GM18909 (cell line): ENCODE results near the gene FAM161A.
"Not testable (repeated sequence)": the region's sequence is repeated elsewhere in the genome, so short reads cannot be mapped to it uniquely, and the experiment has no call there.

ENCODE experiments used
- ATAC-seq: cut with Tn5 transposase; IDR thresholded peaks from one replicate; pipeline ENCODE4 v1.9.1; 2021; ENCODE audit warnings: mild to moderate bottlenecking; ENCODE audit not compliant: unreplicated experiment, poor library complexity

Gene FAM161A

DNA sequence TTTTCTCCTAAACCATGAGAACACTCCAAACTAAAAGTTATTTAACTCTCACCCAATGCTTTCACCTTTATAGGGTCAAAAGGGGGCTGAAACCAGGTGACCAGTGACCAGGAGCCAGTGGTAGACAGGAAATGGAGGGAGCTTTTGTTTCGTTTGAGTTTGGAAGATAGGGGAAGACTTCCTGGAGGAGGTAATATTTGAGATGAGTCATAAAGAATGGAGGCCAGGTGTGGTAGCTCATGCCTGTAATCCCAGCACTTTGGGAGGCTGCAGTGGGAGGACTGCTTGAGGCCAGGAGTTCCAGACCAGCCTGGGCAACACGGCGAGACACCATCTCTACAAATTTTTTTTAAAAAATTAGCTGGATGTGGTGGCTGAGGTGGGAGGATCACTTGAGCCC, 8.5 kb downstream of the FAM161A start:
- no peak for ATAC-seq

DNA sequence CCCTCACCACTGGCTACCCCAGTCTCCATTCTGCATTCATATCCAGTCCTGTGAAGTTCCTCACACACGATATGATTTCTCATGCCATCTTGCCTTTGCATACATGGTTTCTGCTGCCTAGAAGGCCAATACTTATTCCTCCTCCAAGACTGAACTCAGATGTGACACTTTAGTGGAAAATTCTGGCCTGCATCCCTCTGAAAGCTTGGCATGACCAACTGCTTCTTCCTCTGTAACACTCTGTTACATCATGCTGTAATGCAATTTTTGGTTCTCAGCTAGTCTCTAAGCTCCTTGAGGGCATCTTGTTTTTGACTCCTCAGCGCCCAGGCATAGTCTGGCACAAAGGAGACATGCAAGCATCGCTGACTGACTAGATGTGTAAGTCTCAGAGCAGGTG, 12.6 kb downstream of the FAM161A start:
- ATAC-seq: no peak

DNA sequence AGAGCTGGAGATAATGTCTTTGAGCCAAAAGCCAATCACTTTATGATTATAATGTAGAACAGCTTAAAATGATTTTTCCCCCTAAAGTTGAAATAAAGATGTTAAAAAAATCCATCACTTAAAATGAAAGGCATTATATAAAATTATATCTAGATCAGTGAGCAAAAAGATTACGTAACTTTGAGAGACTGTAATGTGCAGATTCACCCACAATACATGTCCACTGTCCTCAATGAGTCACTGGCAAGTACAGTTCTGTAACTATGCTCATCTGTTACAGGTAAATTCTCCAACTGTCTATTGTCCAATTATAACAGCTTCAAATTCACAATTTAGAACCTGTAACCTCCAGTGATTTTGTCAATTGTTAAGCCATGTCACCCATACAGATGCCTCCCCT, 19.0 kb downstream of the FAM161A start:
- ATAC-seq: no peak

DNA sequence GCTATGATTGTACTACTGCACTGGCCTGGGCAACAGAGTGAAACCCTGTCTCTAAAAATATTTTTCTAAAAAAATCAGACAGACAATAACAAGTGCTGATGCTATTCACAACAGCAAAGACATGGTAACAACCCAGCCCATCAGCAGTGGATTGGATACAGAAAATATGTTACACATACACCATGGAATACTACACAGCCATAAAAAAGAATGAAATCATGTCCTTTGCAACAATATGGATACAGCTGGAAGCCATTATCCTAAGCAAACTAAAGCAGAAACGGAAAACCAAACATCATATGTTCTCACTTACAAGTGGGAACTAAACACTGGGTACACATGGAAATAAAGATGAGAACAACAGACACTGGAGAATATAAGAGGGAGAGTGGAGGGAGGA, 19.9 kb downstream of the FAM161A start:
- no peak for ATAC-seq

DNA sequence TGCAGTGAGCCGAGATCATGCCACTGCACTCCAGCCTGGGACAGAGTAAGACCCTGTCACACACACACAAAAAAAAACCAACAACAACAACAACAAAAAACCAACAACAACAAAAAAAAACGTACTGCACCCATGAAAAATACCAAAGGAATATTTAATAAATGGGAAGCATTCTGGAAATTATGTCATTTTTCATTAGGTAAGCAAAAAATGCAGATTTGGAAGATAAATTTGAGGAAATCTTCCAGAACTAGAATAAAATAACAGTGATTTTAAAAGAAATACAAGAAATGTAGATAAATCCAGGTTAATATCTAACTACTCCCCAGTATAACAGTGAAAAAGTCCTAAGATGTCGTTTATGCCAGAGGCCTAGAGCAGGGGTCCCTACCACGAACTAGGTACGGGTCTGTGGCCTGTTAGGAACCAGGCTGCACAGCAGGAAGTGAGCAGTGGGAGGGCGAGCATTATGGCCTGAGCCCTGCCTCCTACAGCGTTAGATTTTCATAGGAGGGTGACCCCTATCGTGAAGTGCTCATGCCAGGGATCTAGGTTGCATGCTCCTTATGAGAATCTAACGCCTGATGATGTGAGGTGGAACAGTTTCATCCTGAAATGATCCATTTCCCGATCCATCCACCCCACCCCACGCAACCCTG, 21.5 kb downstream of the FAM161A start:
- no peak for ATAC-seq

DNA sequence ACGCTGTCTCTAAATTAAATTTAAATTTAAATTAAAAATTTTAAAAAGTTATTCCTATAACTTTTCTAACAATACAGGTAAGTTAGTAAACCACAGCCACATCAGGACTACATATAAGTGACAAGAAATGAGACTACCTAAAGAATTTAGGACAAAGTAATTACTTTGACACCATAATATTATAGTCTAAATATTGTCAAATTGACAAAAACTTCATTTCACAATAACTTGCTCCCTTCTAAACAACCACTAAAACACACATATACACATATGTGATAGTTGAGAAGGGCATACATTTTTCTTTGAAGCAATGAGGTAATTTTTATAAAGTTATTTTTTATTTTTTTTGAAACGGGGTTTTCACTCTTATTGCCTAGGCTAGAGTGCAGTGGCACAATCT, 31.6 kb downstream of the FAM161A start:
- no peak for ATAC-seq

DNA sequence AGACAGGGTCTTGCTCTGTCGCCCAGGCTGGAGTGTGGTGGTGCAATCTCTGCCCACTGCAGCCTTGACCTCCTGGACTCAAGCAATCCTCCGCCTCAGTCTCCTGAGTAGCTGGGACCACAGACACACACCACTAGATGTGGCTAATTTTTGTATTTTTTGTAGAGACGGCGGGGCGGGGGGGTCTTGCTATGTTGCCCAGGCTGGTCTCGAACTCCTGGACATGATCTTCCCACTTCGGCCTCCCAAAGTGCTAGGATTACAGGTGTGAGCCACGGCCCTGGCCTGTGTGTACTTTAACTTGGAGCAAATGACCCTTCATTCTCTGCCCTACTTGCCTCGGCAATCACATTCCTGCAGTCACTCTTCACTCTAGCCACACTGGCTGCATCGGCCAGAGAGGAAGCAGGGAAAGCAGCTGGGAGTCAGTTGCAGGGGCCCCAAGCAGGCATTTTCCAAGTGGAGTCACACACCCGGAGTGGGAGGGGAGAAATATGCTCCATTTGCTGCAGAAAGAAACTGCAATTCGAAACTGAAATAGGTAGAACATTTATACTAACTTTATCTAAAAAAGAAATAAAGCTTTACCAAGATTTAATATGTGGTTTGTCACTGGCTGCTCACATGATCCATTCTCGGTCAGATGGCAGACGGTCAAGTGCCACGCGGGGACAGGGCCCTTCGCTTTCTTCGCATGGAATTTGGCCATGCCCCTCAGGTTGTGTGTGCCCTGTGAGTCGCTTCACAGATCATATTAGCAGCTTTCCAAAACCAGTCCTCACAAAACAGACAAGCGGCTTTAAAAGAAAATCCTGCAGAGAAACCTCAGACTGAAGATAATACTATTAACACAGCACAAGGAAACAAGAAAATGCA, 37.1 kb downstream of the FAM161A start:
- ATAC-seq: no peak

DNA sequence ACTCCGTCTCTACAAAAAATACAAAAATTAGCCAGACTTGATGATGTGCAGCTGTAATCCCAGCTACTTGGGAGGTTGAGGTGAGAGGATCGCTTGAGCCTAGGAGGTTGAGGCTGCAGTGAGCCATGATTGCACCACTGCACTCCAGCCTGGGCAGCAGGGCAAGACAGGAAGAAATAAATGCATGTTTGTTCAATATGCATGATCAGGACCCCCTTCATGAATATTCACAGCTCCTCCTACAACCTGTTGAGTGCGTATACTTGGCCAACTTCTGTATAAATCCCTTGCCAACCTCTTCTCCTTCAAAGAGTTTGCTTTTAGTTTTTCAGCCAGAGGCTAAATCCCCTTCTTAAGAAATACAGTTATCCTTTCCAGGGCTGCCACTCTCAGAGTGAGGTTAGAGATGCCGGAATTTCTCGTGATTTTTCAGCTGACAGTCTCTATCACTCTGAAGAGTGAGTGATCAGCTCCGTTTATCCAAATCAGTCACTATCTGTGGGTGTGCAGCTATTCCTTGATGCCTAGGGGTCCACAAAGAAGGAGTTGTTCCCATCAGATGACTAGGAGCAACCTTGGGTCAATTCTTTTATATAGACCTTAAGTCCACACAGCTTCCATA, 39.2 kb downstream of the FAM161A start:
- no peak for ATAC-seq

DNA sequence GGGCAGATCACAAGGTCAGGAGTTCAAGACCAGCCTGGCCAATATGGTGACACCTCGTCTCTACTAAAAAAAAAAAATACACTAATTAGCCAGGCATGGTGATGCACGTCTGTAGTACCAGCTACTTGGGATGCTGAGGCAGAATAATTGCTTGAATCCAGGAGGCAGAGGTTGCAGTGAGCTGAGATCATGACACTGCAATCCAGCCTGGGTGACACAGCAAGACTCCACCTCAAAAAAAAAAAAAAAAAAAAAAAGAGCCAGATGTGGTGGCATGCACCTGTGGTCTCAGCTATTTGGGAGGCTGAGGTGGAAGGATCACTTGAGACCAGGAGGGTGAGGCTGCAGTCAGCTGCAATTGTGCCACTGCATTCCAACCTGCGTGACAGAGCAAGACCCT, 40.5 kb downstream of the FAM161A start:
- ATAC-seq: not testable (repeated sequence)

DNA sequence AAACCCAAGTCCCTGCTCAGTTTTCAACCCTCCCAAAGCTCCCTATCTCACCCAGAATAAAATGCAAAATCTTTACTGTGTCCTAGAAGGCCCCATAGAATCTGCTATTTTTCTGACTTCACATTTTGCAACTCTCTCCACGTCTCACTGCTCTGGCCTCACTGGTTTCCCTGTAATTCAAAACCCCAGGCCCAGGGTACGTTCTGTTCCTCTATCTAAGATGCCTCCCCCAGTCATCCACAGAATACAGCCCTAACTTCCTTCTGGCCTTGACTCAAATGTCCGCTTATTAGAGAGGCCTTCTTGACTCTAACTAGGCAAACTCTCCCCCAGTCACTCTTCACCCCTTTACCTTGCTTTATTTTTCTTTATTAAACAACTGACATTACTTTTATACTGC, 42.0 kb downstream of the FAM161A start:
- ATAC-seq: no peak

DNA sequence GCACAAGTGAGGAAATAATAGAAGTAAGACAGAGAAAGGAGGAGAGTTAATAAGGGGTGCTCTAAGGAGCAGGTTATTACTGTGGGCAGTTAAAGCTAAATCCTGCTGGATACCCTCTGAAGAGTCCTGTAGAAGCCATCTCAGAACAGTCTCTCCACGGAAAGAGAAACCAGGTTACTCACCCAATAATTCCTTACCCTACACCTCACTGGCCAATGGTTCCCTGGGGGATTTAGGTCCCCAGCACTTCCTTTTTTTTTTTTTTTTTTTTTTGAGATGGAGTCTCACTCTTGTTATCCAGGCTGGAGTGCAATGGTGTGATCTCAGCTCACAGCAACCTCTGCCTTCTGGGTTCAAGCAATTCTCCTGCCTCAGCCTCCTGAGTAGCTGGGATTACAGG, 43.7 kb downstream of the FAM161A start:
- not testable (repeated sequence) for ATAC-seq

DNA sequence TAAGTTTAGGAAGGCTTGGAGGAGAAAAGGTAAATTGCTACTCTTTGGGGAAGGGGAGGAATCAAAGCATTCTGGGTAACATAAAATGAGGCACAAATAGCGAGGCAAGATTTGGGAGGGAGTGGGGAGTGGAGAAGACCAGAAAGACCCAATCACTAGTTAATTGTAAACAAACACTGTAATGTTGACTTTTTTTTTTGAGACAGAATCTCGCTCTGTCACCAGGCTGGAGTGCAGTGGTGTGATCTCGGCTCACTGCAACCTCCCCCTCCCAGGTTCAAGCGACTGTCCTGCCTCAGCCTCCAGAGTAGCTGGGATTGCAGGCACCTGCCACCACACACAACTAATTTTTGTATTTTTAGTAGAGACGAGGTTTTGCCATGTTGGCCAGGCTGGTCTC, 45.2 kb downstream of the FAM161A start:
- not testable (repeated sequence) for ATAC-seq

DNA sequence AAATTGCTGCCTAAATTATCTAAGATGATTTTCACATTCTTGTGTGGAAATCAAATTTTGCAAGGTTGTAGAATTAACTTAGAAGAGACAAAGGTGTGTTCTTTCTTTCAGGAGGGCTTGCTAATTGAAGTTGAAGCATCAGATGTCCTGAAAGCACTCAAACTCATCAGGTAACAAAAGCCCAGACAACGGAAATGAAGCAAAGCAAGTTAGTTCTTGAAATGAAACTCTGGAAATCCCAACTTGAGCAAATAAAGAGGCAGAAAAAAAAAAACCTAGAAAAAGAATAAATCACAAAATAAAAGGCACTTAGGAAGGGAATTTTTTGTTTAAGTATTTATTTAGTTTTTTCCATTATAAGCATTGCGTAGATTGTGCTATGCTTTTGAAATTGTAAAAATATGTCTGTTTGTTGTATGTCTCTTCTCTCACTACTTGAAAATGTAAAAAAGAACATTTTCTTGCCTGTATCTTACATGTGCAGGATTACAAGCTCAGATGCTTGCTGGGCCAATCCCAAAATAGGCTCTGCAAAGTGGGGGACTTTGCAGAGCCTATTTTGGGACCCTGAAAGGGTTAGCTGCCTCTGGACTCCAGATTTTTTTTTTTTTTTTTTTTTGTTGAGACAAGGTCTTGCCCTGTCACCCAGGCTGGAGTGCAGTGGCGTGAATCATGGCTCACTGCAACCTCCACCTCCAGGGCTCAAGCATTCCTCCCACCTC, 46.7 kb downstream of the FAM161A start:
- ATAC-seq: no peak

DNA sequence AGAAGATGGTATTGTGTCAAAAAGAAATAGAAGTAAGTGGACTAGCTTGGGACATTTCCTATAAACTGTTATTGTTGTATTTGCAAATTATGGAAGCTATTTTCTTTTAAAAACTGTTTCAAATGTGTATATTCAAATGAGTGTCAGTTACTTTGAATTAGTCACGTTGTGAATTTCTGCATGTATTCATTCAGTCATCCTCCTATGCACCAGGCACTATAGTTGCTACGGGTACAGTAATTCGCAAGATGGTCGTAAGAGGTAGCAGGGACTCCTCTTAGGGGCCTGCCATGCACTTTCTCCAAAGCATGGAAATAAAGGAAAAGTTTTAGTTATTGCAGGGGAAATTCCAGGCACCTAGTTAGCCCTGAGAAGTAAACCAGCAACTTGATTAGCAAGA, 51.3 kb downstream of the FAM161A start:
- no peak for ATAC-seq

DNA sequence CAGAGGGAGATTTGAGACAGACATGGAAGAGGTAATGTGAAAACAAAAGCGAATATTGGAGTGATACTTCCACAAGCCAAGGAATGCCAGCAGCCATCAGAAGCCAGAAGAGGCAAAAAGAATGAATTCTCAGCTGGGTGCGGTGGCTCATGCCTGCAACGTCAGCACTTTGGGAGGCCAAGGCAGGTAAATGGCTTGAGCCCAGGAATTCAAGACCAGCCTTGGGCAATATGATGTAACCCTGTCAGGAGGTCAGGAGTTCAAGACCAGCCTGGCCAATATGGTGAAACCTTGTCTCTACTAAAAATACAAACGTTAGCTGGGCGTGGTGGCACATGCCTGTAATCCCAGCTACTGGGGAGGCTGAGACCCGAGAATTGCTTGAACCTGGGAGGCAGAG, 54.8 kb downstream of the FAM161A start:
- ATAC-seq: no peak

DNA sequence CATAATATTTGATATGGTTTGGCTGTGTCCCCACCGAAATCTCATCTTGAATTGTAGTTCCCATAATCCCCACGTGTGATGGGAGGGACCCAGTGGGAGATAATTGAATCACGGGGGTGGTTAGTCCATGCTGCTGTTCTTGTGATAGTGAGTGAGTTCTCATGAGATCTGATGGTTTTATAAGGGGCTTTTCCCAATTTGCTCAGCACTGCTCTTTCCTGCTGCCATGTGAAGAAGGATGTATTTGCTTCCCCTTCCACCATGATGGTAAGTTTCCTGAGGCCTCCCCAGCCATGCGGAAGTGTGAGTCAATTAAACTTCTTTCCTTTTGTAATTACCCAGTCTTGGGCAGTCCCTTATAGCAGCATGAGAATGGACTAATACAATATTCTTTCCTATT, 56.4 kb downstream of the FAM161A start:
- ATAC-seq: not testable (repeated sequence)

DNA sequence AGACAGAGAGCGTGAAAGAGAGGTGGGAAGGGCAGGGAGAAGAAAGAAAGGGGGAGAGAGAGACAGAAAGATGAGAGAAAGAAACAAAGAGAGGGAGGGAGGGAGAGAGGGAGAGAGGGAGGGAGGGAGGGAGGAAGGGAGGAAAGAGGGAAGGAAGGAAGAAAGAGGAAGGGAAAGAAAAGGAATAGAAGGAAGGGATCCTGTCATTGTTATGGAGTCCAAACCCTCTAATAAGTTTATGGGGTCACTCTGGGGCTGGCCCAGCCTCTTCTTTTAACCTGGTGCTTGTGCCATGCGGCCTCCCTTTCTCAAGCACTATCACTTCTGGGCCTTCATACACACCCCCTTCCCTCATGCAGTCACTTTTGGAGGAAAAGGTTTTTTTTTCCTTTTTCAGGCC, 58.5 kb downstream of the FAM161A start:
- ATAC-seq: no peak

DNA sequence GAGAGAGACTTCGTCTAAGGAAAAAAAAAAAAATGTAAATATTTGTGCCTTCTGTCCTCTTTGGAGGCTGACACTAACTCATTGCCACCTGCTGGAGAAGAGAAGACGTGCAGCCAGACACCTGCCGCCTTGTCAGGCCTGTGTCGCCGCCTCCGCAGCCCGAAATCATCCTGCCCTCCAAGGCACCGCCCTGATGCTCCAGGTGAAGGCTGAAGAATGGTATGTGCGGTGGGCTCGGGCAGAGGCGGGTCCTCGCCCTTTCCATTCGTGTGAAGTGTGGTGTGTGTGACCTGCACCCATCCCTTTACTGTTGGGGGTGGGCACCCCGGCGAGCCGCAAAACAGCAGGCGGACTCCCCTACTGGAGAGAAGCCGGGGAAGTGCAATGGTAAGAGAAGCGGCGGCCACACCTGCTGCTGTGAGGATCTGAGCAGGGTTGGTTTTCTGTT, 60.4 kb downstream of the FAM161A start:
- ATAC-seq: peak; percentile 65

DNA sequence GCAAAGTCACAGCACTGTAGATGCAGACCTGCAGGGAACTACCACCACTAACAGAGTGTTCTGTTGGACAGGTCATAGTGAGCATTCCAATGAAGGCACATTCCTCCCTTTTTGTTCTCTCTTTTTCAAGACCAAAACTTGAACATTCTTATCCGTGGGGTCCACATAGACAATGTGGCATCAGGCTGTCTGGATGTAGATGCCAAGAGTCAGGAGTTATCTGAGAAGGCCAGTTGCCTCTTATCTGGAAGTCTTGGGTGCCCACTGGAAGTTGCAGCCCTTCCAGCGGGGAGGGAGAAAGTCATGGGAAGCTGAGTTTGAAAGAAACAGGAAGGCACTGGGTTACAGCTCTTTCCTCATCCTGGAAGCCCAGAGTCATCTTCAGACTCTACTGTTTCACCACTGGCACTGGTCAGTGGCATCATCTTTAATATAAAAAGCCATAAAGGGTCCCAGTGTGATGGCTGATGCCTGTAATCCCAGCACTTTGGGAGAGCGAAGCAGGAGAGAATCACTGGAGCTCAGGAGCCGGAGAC, 61.4 kb downstream of the FAM161A start:
- ATAC-seq: no peak

DNA sequence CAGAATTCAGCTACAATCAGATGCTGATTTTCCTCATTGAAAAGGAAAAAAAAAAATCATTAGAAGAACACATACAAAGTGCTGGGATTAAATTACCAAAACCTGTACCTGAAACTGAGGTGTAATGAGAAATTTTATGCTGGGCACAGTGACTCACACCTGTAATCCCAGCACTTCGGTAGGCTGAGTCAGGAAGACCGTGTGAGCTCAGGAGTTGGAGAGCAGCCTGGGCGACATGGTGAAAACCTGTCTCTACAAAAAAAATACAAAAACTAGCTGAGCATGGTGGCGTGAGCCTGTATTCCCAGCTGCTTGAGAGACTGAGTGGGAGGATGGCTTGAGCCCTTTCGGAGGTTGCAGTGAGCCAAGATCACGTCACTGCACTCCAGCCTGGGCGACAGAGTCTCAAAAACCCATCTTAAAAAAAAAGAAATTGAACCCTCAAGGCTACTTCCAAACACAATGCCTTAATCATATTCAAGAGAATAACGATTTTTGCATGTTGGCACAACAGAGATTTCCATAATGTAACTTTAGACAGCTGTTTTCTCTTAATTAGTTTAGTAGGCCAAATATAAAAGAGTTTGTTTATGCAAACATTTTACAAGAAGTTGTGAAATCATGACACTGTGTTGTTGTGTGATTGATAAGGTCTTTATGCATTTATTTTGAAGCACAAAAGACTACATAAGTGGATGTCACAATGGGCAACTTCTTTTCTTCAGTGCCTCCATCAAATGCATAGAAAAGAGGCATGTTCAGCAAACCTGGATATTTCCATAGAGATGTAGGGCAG, 63.9 kb downstream of the FAM161A start:
- ATAC-seq: no peak
